ENCODE results near the gene RBM17. TPM values are rescaled to one million over a fixed set of nuclear protein-coding genes. Genes with fewer than 3 reads are reported as not detected.

The RBM17 gene
- total RNA-seq, 1 experiment from 2014 or later: 160 TPM

GRCh38 chr10:6068422-6068821, 20.4 kb upstream of the RBM17 start:
- CTCF ChIA-PET: interaction anchor here (1.0 kb wide), 1 partner anchor 120 kb away, joined by 3 read pairs; no protein-coding TSS in a partner anchor

GRCh38 chr10:6069081-6069931, 19.5 kb upstream of the RBM17 start:
- Mint-ChIP-seq H3K4me3 (no peak overlapping the region), H3K36me3 (no peaks in the 10 kb centered on the region), H3K27ac (no peak overlapping the region), H3K9me3 (peaks cover 6% of the 10 kb centered on the region), H3K4me1 (peaks cover 3% of the 10 kb centered on the region; the same call in 1 of the 2 replicates), H3K27me3 (ENCODE audit: low read depth) (peaks cover 3% of the 10 kb centered on the region; the same call in 1 of the 2 replicates)
- DNase-seq (ENCODE audit: low spot score): no peak
- TF ChIP-seq TEAD1 (CRISPR knock-in tag; IDR thresholded peaks at IDR 0.05): no peak
- TF ChIP-seq JUN (CRISPR knock-in tag; IDR thresholded peaks at IDR 0.05): no peak
- no peak for TF ChIP-seq USF1 (CRISPR knock-in tag; IDR thresholded peaks at IDR 0.05)
- no peak for TF ChIP-seq NFATC4 (CRISPR knock-in tag; IDR thresholded peaks at IDR 0.05)
- no peak for TF ChIP-seq ZBTB21 (CRISPR knock-in tag; IDR thresholded peaks at IDR 0.05; ENCODE audit: borderline replicate concordance)
- TF ChIP-seq TP53 (CRISPR knock-in tag; IDR thresholded peaks at IDR 0.05): no peak
- TF ChIP-seq AR (CRISPR knock-in tag; IDR thresholded peaks at IDR 0.05): no peak
- CTCF ChIA-PET: no interaction called here
- POLR2A ChIA-PET: no interaction called here
- ATAC-seq: no peak

More at GRCh38 chr10:6068422-6068821, 20.4 kb upstream of the RBM17 start:
- Mint-ChIP-seq H3K4me3 (no peak overlapping the region), H3K27ac (no peak overlapping the region), H3K4me1 (peaks cover 3% of the 10 kb centered on the region; the same call in 1 of the 2 replicates), H3K36me3 (no peaks in the 10 kb centered on the region), H3K9me3 (peaks cover 9% of the 10 kb centered on the region), H3K27me3 (ENCODE audit: low read depth) (peaks cover 3% of the 10 kb centered on the region; the same call in 1 of the 2 replicates)
- POLR2A ChIA-PET: no interaction called here
- TF ChIP-seq ZSCAN18 (CRISPR knock-in tag; IDR thresholded peaks at IDR 0.05) (no peak), MAX (CRISPR knock-in tag; IDR thresholded peaks at IDR 0.05) (no peak), NR1H2 (CRISPR knock-in tag; IDR thresholded peaks at IDR 0.05) (no peak), TEAD4 (CRISPR knock-in tag; IDR thresholded peaks at IDR 0.05) (no peak), ZNF396 (CRISPR knock-in tag; IDR thresholded peaks at IDR 0.05; ENCODE audit: borderline replicate concordance) (no peak), ZNF219 (CRISPR knock-in tag; IDR thresholded peaks at IDR 0.05; ENCODE audit: borderline replicate concordance) (no peak), ZNF138 (CRISPR knock-in tag; conservative IDR thresholded peaks at IDR 0.05) (no peak), ATF1 (CRISPR knock-in tag; IDR thresholded peaks at IDR 0.05) (no peak)
- DNase-seq (ENCODE audit: low spot score) (no peak), ATAC-seq (no peak)

- Mint-ChIP-seq H3K36me3 (no peaks in the 10 kb centered on the region), H3K4me1 (peaks cover 3% of the 10 kb centered on the region; the same call in 1 of the 2 replicates), H3K9me3 (no peaks in the 10 kb centered on the region), H3K4me3 (no peak overlapping the region), H3K27ac (no peak overlapping the region), H3K27me3 (ENCODE audit: low read depth) (peaks cover 6% of the 10 kb centered on the region)
- ChIA-PET POLR2A (no interaction called here), CTCF (no interaction called here)
- DNase-seq (ENCODE audit: low spot score) (no peak), ATAC-seq (no peak)
- TF ChIP-seq MLX (CRISPR knock-in tag; IDR thresholded peaks at IDR 0.05) (no peak), TP53 (CRISPR knock-in tag; IDR thresholded peaks at IDR 0.05) (no peak), ATF2 (CRISPR knock-in tag; IDR thresholded peaks at IDR 0.05; ENCODE audit: borderline replicate concordance, low read depth) (no peak), ZNF532 (CRISPR knock-in tag; IDR thresholded peaks at IDR 0.05; ENCODE audit: borderline replicate concordance) (no peak), ZNF423 (CRISPR knock-in tag; IDR thresholded peaks at IDR 0.05) (no peak)
Observed at GRCh38 chr10:6070660-6071059, 18.2 kb upstream of the RBM17 start.
